HG02884 (cell line): ENCODE data around the gene SCD.
"Not testable (repeated sequence)": the region's sequence is repeated elsewhere in the genome, so short reads cannot be mapped to it uniquely, and the experiment has no call there.

Experiments
- ATAC-seq: cut with Tn5 transposase; IDR thresholded peaks from one replicate; pipeline ENCODE4 v1.9.1; 2021; ENCODE audit warnings: mild to moderate bottlenecking, moderate library complexity; ENCODE audit not compliant: unreplicated experiment

Gene SCD

DNA sequence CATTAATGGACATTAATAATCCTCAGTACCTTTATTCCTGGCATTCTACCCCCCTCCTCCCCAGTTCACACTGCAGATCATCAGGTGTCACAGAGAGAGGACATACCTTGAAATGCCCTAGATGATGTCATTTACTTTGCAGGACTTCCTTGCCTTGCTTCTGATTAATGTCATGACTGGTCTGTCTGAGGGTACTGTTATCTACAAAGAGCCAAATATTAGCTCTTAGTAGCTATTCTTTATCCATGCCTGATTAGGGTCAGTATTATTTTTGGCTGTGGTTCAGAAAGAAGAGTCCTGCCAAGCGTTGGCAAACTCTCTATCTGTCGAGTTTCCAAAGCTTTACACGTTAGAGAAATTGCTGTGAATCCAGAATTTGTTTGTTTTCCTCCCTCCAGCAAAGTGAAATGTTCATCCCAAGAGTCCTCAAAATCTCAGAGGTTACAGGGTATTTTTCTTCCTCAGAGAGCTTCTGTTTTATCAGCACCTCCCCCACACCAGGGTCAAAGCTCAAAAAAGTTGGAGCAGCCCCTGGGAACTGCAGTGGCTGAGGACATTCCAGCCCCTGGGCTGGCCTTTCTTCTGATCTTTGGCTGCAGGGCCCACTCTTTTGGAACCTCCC, 12.6 kb downstream of the SCD start:
- no peak for ATAC-seq

GRCh38 chr10:100360234-100360633, 13.2 kb downstream of the SCD start:
- ATAC-seq: no peak

DNA sequence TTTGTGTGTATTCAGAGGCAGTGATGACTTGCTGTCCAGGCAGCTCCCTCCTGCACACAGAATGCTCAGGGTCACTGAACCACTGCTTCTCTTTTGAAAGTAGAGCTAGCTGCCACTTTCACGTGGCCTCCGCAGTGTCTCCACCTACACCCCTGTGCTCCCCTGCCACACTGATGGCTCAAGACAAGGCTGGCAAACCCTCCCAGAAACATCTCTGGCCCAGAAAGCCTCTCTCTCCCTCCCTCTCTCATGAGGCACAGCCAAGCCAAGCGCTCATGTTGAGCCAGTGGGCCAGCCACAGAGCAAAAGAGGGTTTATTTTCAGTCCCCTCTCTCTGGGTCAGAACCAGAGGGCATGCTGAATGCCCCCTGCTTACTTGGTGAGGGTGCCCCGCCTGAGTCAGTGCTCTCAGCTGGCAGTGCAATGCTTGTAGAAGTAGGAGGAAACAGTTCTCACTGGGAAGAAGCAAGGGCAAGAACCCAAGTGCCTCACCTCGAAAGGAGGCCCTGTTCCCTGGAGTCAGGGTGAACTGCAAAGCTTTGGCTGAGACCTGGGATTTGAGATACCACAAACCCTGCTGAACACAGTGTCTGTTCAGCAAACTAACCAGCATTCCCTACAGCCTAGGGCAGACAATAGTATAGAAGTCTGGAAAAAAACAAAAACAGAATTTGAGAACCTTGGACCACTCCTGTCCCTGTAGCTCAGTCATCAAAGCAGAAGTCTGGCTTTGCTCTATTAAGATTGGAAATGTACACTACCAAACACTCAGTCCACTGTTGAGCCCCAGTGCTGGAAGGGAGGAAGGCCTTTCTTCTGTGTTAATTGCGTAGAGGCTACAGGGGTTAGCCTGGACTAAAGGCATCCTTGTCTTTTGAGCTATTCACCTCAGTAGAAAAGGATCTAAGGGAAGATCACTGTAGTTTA, 15.8 kb downstream of the SCD start:
- no peak for ATAC-seq

DNA sequence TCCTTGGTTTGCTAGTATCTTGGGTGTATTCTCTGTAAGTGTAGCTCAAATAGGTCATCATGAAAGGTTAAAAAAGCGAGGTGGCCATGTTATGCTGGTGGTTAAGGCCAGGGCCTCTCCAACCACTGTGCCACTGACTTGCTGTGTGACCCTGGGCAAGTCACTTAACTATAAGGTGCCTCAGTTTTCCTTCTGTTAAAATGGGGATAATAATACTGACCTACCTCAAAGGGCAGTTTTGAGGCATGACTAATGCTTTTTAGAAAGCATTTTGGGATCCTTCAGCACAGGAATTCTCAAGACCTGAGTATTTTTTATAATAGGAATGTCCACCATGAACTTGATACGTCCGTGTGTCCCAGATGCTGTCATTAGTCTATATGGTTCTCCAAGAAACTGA, 17.1 kb downstream of the SCD start:
- no peak for ATAC-seq

GRCh38 chr10:100364735-100365391, 17.8 kb downstream of the SCD start:
- no peak for ATAC-seq

- ATAC-seq: no peak
Measured at GRCh38 chr10:100368721-100369120, 21.7 kb downstream of the SCD start.

GRCh38 chr10:100370714-100371481, 23.9 kb downstream of the SCD start:
- no peak for ATAC-seq

- ATAC-seq: no peak
Measured at GRCh38 chr10:100371482-100372027, 24.5 kb downstream of the SCD start.

- ATAC-seq: no peak
Measured at GRCh38 chr10:100372415-100373297, 25.6 kb downstream of the SCD start.

DNA sequence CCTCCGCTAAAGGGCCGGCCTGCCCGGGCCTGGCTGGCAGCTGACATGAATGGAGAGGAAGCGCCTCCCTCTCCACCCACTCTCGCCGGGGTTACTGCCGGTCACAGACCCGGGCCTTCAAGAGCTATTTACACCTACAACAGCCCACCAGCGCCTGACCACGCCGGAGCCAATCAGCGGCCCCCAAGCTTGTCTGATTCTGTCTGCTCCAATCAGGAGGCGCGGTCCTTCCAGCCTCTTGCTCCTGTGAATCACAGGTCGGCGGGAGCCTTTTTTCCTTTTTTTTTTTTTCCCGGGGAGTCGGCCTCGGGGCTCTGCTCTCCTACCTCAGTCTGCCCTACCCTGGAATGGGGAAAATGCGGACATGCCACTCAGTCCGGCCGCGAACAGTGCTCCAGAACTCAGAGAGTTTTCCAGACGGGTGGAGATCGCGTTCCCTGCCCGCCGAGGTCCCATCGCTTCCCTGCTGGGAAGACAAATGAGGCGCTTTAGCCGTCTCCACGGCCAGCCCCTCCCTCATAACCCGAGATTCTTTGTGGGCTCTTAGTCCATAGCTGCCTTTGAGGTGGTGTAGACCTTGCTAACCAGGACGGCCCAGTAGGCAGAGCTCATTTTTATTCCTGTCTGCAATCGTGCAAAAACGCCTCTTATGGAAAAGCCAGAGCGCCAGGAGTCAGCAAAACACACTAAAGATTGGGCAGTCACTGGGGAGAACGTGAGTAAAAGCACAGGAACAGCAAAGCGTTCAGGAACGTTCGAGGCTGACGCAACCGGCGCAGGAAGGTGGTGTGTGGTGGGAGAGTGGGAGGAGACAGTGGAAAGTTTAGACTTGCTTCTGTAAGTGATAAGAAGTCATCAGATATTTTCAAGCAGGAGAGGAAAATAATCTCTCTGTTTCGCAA, 26.5 kb downstream of the SCD start:
- ATAC-seq: peak; percentile 82

DNA sequence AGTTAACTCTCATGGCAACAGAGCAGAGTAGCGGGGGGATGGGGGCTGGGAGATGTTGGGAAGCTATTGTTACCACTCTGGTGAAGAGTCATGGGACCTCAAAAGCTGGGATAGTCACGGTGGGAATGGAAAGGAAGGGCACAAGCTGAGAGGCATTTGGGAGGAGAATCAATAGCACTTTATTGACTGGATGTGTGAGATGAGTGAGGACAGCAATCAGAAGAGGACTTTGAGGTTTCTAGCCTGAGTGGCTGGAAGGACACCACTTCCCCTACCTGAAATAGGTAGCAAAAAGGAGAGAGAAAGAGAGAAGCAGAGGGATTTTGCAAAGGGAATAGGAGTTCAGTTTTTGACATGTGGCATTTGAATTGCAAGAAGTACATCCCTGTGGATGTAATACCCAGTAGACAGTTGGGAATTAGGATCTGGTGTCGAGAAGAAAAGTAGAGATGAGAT, 27.2 kb downstream of the SCD start:
- ATAC-seq: no peak

DNA sequence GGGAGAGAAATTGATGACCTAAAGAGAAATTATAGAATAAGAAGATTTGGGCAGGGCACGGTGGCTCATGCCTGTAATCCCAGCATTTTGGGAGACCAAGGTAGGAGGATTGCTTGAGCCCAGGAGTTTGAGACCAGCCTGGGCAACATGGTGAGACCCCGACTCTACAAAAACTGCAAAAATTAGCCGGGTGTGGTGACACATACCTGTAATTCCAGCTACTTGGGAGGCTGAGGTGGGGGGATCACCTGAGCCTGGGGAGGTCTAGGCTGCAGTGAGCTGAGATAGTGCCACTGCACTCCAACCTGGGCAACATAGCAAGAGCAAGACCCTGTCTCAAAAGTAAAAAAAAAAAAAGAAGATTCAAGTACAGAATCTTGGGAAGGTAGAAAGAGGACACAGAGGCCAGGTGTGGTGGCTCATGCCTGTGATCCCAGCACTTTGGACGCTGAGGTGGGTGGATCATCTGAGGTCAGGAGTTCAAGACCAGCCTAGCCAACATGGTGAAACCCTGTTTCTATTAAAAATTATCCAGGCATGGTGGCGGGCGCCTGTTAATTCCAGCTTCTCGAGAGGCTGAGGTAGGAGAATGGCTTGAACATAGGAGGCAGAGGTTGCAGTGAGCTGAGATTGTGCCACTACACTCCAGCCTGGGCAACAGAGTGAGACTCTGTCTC, 27.8 kb downstream of the SCD start:
- ATAC-seq: not testable (repeated sequence)

DNA sequence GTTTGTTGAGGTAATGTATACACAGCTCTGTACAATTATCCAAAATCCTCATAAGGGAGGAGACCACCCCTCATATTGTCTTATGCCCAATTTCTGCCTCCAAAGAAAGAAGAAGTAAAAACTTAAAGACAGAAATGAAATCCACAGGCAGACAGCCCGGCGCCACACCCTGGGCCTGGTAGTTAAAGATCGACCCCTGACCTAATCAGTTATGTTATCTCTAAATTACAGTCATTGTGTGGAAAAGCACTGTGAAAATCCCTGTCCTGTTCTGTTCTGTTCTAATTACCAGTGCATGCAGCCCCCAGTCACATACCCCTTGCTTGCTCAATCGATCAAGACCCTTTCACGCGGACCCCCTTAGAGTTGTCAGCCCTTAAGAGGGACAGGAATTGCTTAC, 29.6 kb downstream of the SCD start:
- not testable (repeated sequence) for ATAC-seq

- no peak for ATAC-seq
Measured at GRCh38 chr10:100377830-100378229, 30.8 kb downstream of the SCD start.

DNA sequence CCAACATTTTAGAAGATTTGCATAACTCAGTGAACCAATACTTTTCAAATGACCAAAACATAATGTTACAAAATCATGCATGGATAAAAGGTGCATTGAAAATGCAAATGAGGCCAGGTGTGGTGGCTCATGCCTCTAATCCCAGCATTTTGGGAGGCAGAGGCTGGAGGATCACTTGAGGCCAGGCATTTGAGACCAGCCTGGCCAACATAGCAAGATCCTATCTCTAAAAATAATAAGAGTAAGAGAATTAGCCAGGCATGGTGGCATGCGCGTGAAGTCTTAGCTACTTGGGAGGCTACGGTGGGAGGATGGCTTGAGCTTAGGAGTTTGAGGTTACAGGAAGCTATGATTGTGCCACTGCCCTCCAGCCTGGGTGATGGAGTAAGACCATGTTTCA, 33.4 kb downstream of the SCD start:
- no peak for ATAC-seq

DNA sequence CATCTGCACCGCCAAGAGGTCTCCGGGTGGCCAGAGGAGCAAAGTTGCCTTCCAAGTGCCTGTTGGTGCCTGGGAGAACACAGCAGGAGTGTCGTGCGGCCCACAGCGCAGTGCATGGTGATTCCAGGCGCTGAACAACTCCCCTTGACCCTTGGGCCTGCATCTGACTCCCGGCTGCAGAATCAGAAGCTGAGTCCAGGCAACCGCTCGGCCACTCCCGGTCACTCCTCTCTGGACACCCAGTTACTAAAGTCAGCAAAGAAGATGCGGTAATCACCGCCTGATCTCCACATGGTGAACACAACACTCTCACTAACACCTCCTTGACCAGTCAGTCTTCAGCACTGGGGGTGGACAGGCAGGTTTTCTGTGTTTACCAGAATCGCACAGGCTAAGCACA, 35.5 kb downstream of the SCD start:
- ATAC-seq: no peak

DNA sequence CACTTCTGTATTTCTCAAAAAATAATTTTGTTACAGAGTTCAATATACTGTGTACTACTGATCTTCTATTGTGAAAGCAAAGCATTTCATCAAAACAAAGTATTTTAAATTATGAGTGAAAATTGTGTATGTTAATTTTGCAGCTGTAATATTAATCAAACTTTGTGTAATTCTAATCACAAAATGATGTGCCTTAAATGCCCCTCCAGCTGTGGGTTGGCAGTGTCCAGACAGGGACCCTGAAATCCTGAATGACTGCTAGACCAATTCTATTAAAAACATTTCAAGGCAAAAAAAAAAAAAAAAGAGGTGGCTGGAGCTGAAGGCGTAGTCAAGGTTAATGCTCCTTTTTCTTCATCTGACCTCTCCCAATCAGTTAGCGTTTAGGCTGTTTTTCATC, 36.2 kb downstream of the SCD start:
- no peak for ATAC-seq
